Measurements from ENCODE around the gene IL1RAPL1. TPM values are rescaled to one million over a fixed set of nuclear protein-coding genes. Genes with fewer than 3 reads are reported as not detected.

IL1RAPL1 gene
- total and polyA plus RNA-seq, 2 experiments from 2014 or later, result 0.18 to 0.49 TPM

GRCh38 chrX:29136904-29137303, 549.7 kb downstream of the IL1RAPL1 start:
- H3K4me3 Mint-ChIP-seq, result no peak overlapping the region
- no peak for DNase-seq (ENCODE audit: low spot score)
- no peaks in the 10 kb centered on the region for H3K27me3 Mint-ChIP-seq (ENCODE audit: insufficient read depth, low read depth, poor library complexity)
- no peak for ATAC-seq
- Histone ChIP-seq H3K36me3 (ENCODE audit: insufficient read depth) (no peaks in the 10 kb centered on the region), H3F3A (replicated peaks; ENCODE audit: low read depth) (no peaks in the 10 kb centered on the region), H3K4me3 (no peak overlapping the region), H3K27me3 (ENCODE audit: insufficient read depth) (no peaks in the 10 kb centered on the region), H2AFZ (no peak overlapping the region), H3K9me2 (ENCODE audit: insufficient read depth) (no peaks in the 10 kb centered on the region), H4K20me1 (replicated peaks; ENCODE audit: insufficient read depth) (no peaks in the 10 kb centered on the region), H3K4me1 (ENCODE audit: insufficient read depth) (no peaks in the 10 kb centered on the region), H3K4me2 (no peak overlapping the region), H3K27ac (ENCODE audit: low read depth) (no peak overlapping the region), H3K79me2 (replicated peaks; ENCODE audit: insufficient read depth) (no peaks in the 10 kb centered on the region)
- H3K36me3 Mint-ChIP-seq (ENCODE audit: low read depth), result no peaks in the 10 kb centered on the region
- no peak for TF ChIP-seq STAT1 (IDR thresholded peaks at IDR 0.05; ENCODE audit: unreplicated experiment)
- no peak for TF ChIP-seq EZH2phosphoT487 (IDR thresholded peaks at IDR 0.05; ENCODE audit: unreplicated experiment)
- TF ChIP-seq ETS1 (IDR thresholded peaks at IDR 0.05), result no peak
- no peak for TF ChIP-seq REST (IDR thresholded peaks at IDR 0.05; ENCODE audit: unreplicated experiment)
- TF ChIP-seq CTCF (conservative IDR thresholded peaks at IDR 0.05; ENCODE audit: low read depth in 2 of 2), result no peak
- no peak for TF ChIP-seq ZNF331 (CRISPR knock-in tag; IDR thresholded peaks at IDR 0.05; ENCODE audit: low read depth)
- no peak for TF ChIP-seq ZNF114 (CRISPR knock-in tag; IDR thresholded peaks at IDR 0.05)
- TF ChIP-seq ZNF462 (CRISPR knock-in tag; IDR thresholded peaks at IDR 0.05), result no peak
- TF ChIP-seq JUNB (IDR thresholded peaks at IDR 0.05; ENCODE audit: unreplicated experiment), result no peak
- TF ChIP-seq CREB1 (CRISPR knock-in tag; IDR thresholded peaks at IDR 0.05; ENCODE audit: low read depth), result no peak
- TF ChIP-seq NANOG (IDR thresholded peaks at IDR 0.05; ENCODE audit: borderline replicate concordance), result no peak
- no peak for TF ChIP-seq EZH2 (IDR thresholded peaks at IDR 0.05; ENCODE audit: low read depth, unreplicated experiment)
- TF ChIP-seq POLR2AphosphoS5 (IDR thresholded peaks at IDR 0.05; ENCODE audit: low read depth), result no peak
- H3K27ac Mint-ChIP-seq, result no peak overlapping the region
- H3K9me3 Mint-ChIP-seq, result no peaks in the 10 kb centered on the region
- no peaks in the 10 kb centered on the region for H3K4me1 Mint-ChIP-seq

Data from GM23338 (cell line).